ENCODE results near the gene CPEB1.

Gene CPEB1

DNA sequence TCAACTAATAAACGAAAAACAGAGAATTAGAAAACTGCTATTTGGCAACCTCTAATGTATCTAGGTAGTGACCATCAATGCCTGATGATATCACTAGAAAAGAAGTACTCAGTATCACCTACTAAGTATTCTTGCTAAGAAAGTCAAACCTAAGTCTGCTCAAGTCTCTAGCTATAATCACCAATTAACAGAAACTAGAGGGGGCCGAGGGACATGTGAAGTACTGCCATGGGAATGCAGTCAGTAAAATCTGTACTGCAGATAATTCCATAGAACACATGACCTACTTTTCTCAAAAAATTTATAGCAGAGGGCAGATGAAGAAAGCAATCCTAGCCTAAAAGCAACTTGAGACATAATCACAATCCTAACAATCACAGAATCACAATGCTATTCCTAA is 51.4 kb downstream of the CPEB1 start:
- DNase-seq (ENCODE audit: low read depth in 2 of 3, low spot score in 2 of 3), result no peak

GRCh38 chr15:82595203-82595602 is 52.0 kb downstream of the CPEB1 start:
- DNase-seq (ENCODE audit: low read depth in 2 of 3, low spot score in 2 of 3), result no peak

DNA sequence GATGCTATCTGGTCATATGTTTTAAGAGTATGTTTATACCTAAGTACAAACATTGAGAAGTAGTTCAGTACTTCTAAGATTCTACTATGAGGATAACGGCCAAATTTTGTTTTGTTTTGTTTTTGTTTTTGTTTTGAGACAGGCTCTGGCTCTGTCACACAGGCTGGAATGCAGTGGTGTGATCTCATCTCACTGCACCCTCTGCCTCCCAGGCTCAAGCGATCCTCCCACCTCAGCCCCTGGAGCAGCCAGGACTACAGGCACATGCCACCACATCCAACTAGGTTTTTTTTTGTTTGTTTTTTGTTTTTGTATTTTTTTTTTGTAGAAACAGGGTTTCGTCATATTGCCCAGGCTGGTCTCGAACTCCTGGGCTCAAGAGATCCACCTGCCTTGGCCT is 59.4 kb downstream of the CPEB1 start:
- DNase-seq (ENCODE audit: low read depth in 2 of 3, low spot score in 2 of 3), result no peak

DNA sequence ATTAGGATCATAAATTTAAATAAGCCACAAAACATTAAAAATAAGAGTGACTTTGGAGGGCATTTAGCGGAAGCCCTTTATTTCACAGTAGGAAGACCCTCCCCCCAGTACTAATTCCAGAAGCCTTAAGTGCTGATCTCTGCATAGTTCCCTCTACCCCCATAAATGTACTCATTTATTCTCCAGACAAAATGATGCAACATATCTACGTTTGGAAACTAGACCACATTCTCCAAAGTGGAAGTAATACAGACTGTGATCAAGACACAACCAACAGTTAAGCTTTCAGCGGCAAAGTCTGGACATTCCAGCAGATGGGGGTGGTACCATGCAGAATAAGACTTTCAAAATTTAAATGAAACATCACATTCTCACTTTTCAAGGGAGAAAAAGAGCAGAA is 62.1 kb downstream of the CPEB1 start:
- DNase-seq (ENCODE audit: low read depth in 2 of 3, low spot score in 2 of 3), result no peak

DNA sequence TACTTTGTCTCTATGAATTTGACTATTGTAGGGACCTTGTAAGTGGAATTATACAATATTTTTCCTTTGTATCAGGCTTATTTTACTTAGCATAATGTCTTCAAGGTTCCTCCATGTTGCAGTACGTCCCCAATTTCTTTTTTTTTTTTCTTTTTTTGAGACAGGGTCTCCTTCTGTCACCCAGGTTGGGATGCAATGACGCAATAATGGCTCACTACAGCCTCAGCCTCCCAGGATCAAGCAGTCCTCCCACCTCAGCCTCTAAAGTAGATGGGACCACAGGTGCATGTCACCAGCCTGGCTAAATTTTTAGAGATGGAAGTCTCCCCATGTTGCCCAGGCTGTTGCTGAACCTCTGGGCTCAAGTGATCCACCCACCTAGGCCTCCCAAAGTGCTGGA is 66.5 kb downstream of the CPEB1 start:
- DNase-seq (ENCODE audit: low read depth in 2 of 3, low spot score in 2 of 3), result no peak

GRCh38 chr15:82575335-82575734 is 71.8 kb downstream of the CPEB1 start:
- DNase-seq (ENCODE audit: low read depth in 2 of 3, low spot score in 2 of 3), result no peak

- DNase-seq (ENCODE audit: low read depth in 2 of 3, low spot score in 2 of 3), result no peak
Observed at GRCh38 chr15:82572986-82573385, 74.2 kb downstream of the CPEB1 start.

DNA sequence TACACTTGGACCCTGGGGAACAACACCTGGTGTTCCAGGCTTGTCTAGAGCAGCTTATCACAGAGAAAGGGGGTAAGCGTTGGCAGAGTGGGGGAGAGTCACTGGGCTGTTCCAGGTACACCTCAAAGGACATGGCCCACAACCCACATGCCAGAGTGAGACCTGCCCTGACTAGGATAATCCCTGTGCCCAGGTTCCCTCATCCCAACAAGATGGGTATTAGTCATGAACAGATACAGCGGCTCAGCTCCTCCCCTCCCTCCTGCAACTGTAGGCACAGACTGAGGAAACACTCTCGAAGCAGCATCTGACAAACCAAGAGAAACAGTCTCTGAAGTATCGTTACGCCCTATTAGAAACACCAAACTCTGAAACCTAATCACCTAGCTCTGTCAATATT is 74.9 kb downstream of the CPEB1 start:
- DNase-seq (ENCODE audit: low read depth in 2 of 3, low spot score in 2 of 3), result no peak

DNA sequence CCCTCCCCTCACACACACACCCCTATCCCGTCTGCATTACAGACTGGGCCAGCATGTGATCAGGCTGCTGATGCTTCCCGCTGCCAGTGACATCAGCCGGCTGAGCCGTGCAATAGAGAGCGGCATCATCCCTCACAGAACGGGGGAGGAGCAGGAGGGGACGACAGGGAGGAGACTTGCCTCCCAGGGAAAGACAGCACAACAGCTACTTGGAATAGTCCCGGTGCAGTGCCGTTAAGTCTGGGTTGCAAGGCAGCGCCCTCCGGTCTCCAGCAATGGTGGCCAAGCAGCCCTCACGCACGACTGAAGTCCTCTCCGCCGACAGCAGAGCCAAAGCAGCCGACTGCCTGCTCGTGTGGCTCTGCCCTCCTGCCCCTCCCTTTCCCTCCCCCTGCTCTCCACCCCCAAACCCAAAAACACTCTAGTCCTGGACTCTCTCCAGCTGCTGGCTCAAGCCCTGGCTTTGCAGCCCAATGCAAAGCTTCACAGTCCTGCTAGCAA is 75.4 kb downstream of the CPEB1 start:
- no peak for DNase-seq (ENCODE audit: low read depth in 2 of 3, low spot score in 2 of 3)

- no peak for DNase-seq (ENCODE audit: low read depth in 2 of 3, low spot score in 2 of 3)
Observed at GRCh38 chr15:82570721-82571508, 76.2 kb downstream of the CPEB1 start.

GRCh38 chr15:82569834-82570233 is 77.3 kb downstream of the CPEB1 start:
- DNase-seq (ENCODE audit: low read depth in 2 of 3, low spot score in 2 of 3), result no peak

DNA sequence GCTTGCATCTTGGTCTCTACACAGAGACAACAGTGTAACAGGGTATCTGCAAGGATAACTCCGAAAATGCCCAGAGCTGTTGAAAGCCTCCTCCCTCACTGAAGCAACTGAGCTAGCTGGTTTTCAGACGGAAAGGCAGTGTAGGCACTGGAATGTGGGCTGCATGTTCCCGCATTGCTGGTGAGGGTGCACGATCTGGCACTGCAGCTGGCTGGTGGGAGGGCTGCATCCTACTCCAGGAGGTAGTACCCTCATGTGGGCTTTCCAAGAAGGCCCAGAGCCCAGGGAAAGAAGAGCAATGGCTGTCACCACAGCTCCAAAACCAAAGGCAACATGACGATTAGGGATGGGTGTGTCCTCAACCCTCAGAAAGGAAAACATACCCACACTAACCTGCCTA is 78.2 kb downstream of the CPEB1 start:
- no peak for DNase-seq (ENCODE audit: low read depth in 2 of 3, low spot score in 2 of 3)

DNA sequence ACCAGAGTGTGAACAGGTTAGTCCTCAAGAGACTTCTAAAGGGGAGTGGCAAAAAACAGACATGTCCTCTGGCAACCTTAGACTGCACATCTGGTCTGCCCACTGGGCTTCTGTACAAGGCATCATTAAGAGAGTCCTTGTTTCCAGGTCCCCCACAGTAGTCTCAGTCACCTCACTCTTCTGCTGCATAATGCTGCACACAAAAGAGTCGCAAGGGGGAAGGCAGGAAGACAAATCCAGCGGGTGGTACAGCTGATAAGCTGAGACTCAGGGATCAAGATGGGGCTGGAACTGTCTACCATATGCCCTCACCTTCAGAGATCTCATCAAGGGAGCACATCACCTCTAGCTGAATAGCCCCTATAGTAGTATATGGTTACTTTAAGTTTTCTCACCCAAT is 79.5 kb downstream of the CPEB1 start:
- no peak for DNase-seq (ENCODE audit: low read depth in 2 of 3, low spot score in 2 of 3)

GRCh38 chr15:82566690-82567089 is 80.5 kb downstream of the CPEB1 start:
- DNase-seq (ENCODE audit: low read depth in 2 of 3, low spot score in 2 of 3), result no peak

- no peak for DNase-seq (ENCODE audit: low read depth in 2 of 3, low spot score in 2 of 3)
Observed at GRCh38 chr15:82558502-82558901, 88.7 kb downstream of the CPEB1 start.

DNA sequence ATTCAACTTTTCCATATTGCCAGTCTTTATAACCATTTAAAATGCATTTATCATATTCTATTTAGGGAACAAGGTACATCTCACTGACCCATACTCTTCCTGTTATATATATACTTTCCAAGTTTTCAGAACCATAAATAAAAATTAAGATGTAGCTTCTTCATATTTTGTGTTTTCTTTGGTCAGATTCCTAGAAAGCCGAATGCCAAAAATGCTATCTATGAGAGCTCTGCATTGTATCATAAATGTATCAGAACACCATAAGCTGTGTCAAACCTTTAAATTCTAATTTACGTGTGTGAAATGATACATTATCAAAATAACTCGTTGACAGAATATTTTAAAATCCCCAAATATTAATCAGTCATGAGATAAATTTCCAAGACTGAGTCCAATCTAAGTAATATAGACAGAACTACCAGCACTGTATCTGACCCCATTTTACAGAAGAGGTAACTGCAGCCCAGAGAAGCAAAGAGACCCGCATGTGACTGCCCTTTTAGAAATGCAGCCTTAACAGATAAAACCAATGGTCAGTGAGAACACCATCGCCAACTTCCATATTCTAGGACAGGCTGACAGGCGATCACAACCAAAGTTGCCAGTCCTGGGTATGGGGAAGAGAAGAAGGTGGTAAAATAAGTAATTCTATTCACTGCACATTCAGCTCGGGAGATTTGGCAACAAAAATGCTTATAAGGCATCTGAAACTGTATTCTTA is 90.7 kb downstream of the CPEB1 start:
- no peak for DNase-seq (ENCODE audit: low read depth in 2 of 3, low spot score in 2 of 3)

GRCh38 chr15:82554849-82555248 is 92.3 kb downstream of the CPEB1 start:
- no peak for DNase-seq (ENCODE audit: low read depth in 2 of 3, low spot score in 2 of 3)

- DNase-seq (ENCODE audit: low read depth in 2 of 3, low spot score in 2 of 3), result no peak
Observed at GRCh38 chr15:82554351-82554750, 92.8 kb downstream of the CPEB1 start.

DNA sequence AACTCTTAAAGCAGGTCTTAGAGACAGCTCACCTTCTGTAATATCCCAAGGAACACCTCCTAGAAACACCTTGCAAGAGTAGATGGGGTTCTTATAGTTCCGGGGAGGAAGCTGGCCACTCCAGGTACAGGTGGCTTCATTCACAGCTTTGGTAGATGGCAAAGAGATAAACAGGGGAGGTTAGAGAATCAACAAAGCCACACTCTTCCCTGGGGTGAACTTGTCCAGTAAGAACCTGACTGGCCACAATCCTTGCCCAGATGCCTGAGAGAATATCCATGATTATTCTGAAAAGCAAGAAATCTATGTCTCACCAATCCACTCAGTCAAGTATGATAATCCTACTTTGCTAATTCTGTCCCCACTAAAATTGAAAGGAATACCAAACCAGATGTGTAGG is 93.3 kb downstream of the CPEB1 start:
- DNase-seq (ENCODE audit: low read depth in 2 of 3, low spot score in 2 of 3), result no peak

DNA sequence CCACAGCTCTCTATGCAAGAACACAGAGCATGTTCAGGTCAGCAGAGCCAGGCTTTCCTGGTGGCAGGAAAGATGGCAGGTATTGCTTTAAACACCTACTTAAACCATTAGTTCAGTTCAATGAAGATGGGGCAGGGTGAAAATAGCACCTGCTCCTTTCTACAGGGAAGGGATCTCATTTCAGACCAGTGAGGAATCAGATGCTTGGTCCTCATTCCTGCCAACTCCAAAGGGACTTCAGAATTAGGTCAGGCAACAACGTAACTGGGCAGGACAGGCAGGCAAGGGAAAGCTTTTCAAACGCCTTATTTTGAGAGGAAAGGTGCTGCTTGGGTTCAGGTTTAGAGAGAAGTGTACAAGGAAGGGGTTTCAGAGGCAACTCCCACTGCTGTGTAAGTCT is 94.3 kb downstream of the CPEB1 start:
- no peak for DNase-seq (ENCODE audit: low read depth in 2 of 3, low spot score in 2 of 3)

GRCh38 chr15:82551646-82552247 is 95.4 kb downstream of the CPEB1 start:
- DNase-seq (ENCODE audit: low read depth in 2 of 3, low spot score in 2 of 3), result no peak

GRCh38 chr15:82549199-82549665 is 97.9 kb downstream of the CPEB1 start:
- no peak for DNase-seq (ENCODE audit: low read depth in 2 of 3, low spot score in 2 of 3)

Data from activated CD8-positive, alpha-beta memory T cell treated with anti-CD3 and anti-CD28 coated beads for 48 hours (primary cell).